ENCODE data around the gene NEURL1B.
"Not testable (repeated sequence)": the region's sequence is repeated elsewhere in the genome, so short reads cannot be mapped to it uniquely, and the experiment has no call there.

NEURL1B gene

DNA sequence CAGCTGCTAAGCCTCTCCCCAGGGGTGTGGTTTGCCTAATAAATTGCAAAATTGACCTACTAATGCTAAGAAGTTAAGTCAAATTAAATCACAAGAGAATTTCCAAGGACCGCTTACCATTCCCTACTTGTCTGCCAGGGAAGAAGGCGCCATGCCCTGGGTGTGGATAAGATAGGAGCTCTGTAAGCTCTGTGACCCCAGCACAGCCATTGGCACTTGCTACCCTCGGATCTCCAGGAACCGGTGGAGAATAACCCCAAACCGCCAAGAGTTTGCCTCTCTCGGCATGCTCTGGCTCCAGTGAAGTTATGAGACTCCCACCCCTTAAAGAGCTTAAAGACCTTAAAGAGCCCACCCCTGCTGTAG lies 58.9 kb downstream of the NEURL1B start:
- DNase-seq: no peak

- no peak for DNase-seq
These were observed 59.6 kb downstream of the NEURL1B start for GRCh38 chr5:172700365-172701290.

- DNase-seq: no peak
These were observed 60.2 kb downstream of the NEURL1B start for GRCh38 chr5:172701291-172701656.

GRCh38 chr5:172703952-172704351 lies 62.9 kb downstream of the NEURL1B start:
- DNase-seq: no peak

DNA sequence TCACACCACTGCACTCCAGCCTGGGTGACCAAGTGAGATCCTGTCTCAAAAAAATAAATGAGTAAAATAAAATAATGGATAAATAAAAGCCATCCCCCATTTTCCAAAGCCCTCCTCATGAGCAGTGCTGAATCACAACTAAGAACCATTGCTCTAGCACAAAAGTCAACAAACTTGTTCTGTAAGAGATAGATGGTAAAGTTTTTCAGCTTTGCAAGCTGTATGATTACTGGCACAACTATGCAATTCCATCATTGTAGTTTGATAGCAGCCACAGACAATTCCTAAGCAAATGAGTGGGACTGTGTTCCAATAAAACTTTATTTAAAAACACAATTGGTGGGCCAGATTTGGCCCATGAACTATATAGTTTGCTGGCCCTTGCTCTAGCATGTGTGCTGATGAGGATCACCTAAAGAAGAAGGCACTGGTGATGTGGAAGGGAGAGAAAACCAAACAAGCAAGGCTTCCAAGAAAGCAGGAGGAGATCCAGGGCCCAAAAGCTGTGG lies 64.6 kb downstream of the NEURL1B start:
- DNase-seq: no peak

GRCh38 chr5:172706796-172707195 lies 65.7 kb downstream of the NEURL1B start:
- DNase-seq: no peak

GRCh38 chr5:172707285-172708182 lies 66.5 kb downstream of the NEURL1B start:
- peak; percentile 64 for DNase-seq

GRCh38 chr5:172708183-172708505 lies 67.1 kb downstream of the NEURL1B start:
- DNase-seq: no peak

DNA sequence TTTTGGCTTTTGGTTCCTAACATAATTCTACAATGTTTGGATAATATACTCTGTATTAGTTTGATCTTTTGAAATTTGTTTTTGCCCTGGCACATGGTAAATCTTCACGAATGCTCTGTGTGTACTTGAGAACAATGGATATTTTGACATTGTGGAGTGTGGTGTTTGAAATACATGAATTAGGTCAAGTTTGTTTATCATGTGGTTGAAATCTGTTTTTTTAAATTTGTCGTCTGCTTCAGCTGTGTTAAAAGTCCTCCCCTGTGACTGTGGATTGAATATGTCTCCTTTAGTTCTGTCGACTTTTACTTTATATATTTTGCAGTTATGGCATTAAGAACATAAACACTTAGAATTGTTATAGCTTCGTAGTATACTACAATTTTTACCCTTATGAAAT lies 69.6 kb downstream of the NEURL1B start:
- no peak for DNase-seq

- DNase-seq: not testable (repeated sequence)
These were observed 70.3 kb downstream of the NEURL1B start for GRCh38 chr5:172711321-172711861.

DNA sequence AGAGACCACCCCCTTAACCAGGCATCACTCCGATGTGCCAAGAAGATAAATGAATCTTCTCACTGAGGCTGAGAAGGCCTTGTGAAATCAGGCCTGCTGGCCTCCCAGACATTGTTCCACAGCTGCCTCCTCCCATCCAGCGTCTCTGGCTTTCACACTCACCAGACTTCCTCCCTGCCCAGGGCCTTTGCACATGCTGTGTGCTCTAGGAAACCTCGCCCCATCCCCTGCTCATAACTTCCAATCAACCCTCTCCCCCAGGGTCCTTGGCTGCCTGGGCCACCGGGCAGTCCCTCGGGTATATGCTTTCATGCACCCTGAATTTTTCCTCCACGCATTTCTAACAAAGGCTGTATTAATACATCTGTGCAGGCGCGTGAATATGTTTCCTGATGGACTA lies 71.5 kb downstream of the NEURL1B start:
- no peak for DNase-seq

DNA sequence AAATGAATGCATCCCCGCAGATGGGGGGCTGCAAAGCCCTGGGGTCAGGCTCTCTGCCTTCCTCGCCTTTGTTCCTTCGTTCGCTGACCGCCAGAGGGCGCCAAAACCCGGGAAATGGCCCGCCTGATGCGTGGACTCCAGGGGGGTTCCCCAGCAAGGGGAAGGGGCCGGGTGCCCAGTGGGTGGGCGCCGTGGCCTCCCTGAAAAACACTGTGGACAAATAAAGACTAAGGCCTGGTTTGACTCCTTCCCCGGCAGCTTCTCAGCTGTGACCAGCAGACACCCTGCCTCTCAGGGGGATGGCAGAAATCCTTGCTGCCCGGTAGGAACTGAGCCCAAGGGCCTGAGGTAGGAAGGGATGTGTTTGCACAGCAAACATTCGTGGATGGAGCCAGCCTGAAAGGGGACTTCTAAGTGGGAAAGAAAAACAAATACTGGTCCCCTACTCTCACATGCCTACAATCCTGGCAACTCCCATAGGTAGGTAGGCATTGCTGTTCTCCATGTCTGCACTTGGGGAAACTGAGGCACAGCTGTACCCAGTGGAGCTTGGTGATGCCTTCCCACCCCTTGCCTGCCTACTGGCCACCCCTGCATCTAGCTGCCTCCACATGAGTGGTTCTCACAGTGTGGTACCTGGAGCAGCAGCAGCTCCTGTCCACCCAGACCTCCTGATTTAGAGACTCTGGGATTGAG lies 72.2 kb downstream of the NEURL1B start:
- DNase-seq: peak; percentile 20

GRCh38 chr5:172713809-172714490 lies 72.9 kb downstream of the NEURL1B start:
- no peak for DNase-seq

DNA sequence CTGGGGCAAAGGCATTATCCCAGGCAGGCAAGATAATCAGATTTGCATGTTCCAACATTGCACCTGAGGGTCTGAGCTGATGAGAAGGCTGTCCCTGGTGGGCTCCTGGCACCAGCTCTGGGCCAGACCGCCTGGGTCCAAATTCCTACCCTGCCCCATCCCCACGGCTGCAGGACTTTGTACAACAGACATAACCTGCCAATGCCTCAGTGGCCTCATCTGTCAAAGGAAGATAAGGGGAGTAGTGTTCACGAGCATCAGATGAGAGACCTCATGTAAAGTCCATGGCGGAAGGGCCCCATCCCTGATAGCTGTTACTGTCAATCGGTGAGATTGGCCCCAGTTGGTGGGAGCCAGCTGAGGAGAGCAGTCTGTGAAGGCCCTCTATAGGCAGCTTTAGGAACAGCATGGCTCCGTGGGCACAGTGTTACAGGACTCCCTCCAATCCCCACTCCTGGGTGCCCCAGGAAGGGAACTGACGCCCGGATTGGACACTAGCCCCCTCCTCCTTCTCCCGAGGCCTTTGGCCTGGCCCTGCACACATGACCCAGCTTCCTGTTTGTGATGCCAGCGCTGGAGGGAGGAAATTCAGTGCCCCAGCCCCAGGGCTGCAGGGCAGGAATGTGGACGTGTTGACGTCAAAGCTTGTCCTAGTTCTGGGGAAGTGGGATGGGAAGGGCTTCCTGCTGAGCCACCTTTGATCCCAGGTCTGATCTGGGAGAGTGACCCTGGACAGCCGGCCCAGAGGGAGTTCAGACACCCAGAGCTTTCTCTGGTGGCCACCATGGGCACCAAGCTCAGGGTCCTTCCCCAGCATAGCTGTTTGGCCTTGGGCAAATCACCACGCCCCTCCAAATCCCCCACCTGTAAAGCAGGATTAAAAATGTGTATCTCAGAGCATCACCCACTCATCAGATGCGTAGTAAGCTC lies 73.7 kb downstream of the NEURL1B start:
- DNase-seq: peak; percentile 74

DNA sequence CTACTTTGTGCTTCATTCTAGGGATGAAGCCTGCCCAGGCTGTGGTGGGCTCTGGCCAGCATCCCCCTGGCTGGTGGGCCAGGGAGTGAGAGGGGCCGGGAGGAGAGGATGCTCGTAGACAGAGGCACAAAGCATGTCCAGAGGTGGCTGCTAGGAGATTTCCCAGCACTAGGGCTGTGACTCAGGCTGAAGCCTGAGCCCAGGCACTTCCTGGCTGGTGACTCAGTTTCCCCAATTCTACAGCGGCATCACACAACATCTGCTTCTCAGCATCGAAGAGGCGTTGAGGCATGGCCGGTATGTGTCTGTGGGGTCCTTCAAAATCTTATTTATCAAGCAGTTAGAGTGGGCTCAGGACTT lies 74.3 kb downstream of the NEURL1B start:
- no peak for DNase-seq

DNA sequence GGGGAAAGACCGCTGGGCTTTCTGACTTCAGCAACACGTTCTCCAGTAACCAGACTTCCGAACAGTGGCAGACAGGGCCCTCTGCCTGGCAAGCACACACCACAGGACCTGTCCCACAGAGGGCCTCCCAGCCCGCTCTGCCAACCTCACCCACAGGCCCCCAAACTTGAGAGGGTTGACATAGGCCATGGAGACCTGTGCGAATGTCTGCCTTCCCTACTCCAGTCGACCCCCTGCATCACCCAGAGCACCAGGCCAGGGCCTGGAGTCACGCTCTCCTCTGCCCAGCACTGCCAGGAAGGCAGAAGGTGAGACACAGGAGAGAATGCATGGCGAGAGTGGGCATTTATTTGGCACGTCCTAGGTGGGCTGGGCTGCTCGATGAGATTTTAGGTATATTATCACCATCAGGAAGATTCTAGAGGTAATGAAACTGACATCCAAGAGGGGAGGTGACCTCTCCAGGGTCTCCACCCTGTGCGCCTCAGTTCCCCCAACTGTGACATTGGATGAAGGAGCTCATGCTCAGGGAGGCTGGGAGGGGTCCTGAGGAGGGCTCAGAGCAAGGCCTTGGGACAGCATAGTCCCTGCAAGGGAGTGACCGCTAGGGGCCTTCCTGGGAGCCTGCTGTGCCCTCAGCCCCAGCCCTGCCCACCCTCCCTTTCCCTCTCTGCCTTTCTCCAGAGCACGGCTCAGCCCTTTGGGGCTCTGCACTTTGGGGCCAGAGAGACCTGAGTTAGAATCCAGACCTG lies 75.0 kb downstream of the NEURL1B start:
- DNase-seq: no peak

DNA sequence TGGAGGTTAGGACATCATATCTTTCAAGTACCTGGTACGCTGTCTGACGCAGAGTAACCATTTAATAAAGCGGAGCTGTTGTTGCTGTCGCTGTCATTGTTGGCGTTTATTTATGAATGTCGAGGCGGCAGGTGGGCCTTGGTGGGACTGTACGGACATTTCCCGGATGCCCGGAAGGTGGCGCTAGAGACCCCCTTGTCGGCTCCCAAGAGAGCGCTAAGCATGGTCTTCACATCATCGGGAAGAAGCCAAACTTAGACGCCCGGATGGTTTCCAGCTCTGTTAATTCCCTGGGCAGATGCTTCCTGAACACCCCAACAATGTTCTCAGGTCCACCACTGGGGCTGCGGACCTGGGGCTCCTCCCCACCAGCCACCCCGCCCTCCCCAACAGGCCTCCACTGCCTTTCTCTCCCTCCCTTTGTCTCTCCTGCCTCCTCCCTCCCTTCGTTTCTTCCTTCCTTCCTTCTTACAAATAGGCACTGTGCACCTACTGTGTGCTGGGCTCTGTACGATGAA lies 75.8 kb downstream of the NEURL1B start:
- DNase-seq: peak; percentile 64

- DNase-seq: no peak
These were observed 76.6 kb downstream of the NEURL1B start for GRCh38 chr5:172717481-172718195.

DNA sequence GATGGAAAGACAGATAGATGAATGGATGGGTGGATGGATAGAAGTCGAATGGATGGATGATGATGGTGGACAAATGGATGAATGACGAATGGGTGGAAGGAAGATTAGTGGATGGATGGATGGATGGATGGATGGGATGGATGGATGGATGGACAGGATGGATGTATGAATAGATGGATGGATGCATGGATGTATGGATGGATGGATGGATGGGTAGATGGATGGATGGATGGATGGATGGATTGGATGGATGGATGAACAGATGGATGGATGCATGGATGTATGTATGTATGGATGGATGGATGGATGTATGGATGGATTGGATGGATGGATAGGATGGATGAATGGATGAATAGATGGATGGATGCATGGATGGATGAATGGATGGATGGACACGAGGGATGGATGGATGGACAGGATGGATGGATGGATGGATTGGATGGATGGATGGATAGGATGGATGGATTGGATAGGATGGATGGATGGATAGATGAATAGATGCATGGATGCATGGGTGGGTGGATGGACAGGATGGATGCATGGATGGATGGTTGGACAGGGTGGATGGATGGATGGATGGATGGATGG lies 77.6 kb downstream of the NEURL1B start:
- no peak for DNase-seq
